ENCODE results near the gene INPP5K.
A peak's percentile ranks its signal among the peaks of the same experiment; 100 is the strongest.
"Not testable (repeated sequence)": the region's sequence is repeated elsewhere in the genome, so short reads cannot be mapped to it uniquely, and the experiment has no call there.

The INPP5K gene

DNA sequence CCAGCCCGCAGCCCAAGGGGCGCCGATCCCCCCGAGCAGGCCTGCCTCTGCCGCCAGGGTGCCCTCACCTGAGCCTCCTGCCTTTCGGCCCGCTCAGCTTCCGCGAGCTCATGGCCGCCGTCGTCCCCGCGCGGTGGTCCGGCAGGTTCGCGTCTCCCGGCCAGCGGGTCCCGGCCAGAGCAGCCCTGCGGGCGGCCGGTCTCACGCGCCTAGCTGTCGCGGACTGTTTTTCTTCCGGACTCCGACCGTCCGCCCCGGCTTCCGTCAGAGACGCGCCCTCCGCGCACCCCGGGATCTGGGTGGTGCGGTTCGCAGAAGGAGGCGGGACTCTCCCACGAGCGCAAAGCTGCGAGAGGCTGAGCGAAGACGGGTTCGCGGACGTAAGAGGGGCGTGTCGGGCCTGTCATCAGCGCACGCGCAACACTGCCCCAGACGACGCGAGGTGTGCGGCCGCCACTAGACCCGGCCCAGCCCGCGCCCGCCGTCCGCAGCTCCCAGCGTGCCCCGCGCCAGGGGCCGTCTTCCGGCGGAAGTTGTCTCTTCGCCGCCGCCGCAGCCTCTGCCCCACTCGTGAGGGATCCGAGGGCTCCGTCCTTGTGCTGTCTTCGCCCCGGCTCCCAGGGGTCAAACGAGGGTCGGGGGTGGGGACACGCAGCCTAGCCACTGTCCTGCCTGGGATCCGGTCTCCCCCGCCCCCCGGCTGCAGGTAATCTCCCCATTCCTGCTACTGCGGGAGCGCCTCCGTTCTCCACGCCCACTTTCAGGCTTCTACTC lies at the start of gene INPP5K:
Gene INPP5K (minus strand): TSS at position 225 of the 774 bp plus-strand sequence. CDS start 113 bp downstream, at position 112.
- DNase-seq: peak; percentile 99

DNA sequence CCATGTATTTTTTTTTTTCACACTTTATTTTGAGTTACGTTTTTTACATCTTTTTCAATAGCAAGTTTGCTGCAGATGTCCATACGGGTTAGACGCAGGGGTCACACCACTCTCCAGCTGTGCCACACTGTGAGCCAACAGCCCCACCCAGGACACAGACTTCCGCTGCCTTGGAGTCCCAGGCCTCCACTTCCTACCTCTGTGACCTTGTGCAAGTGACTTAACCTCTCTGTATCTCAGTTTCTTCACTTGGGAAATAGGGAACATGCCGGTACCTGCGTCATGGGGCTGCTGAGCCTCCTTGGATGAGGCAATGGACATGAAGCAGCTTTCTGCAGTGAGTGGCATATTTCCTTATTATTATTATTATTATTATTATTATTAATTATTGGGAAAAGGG lies 49.5 kb upstream of the INPP5K start:
- DNase-seq: no peak

DNA sequence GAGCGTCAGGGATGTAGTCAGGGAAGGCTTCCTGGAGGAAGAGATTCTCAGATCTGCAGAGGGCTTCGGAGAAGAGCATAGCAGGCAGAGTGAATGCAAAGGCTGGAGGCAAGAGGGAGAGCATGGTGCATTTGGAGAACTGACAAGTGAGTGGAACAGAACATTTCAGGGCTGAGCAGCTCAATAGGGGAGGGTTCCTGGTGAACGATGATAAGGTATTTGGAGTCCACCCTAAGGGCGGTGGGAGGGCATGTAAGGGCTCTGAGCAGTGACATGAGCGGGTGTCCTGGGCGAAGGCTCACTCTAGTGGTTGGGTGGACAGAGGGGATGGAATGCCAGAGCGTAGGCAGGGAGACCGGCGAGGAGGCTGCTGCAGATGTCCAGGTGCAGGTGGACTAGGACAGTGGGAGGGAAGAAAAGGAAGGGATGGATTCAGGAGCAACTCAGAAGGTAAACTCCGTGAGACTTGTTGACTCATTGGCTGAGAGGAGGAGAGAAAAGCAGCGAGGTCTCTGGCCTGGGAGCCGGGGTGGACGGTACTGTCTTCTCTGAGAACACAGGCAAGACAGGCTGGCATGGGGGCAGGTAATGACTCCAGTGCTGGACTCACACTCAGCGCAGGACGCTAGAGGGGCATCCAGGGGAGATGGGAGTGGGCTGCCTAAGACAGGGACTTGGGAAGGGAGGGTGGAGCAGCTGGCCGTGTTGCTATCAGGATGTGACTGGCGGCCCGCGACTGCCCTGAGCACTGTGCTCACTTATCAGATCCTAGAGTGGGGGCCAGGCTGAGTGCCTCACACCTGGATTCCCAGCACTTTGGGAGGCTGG lies 47.6 kb upstream of the INPP5K start:
- no peak for DNase-seq

DNA sequence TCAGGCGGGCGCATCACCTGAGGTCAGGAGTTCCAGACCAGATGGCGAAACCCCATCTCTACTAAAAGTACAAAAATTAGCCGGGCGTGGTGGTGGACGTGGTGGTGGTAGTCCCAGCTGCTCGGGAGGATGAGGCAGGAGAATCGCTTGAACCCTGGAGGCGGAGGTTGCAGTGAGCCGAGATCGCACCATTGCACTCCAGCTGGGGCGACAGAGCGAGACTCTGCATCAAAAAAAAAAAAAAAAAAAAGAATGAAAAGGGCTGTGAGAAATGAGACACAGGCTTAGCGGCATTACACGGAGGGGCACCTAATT lies 47.0 kb upstream of the INPP5K start:
- DNase-seq: not testable (repeated sequence)

DNA sequence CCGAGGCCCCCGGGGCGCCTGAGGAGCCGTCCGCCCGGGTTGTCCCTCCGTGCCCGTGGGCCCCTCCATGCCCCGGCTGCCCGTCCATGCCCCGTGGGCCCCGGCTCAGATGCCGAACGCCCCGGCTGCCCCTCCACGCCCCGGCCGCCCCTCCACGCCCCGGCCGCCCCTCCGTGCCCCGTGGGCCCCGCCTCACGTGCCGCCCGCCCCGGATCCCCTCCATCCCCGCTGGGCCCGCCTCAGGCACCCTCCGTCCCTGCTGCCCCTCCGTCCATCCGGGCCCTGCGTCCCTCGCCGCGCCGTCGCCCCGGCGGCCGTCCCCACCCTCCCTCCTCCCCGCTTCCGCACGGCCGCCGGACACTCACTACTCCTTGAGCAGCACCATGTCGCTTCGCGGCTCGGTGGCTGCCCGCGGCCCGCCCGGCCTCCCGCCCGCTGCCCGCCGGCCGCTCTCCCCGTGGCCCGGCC lies 45.8 kb upstream of the INPP5K start:
- no peak for DNase-seq

DNA sequence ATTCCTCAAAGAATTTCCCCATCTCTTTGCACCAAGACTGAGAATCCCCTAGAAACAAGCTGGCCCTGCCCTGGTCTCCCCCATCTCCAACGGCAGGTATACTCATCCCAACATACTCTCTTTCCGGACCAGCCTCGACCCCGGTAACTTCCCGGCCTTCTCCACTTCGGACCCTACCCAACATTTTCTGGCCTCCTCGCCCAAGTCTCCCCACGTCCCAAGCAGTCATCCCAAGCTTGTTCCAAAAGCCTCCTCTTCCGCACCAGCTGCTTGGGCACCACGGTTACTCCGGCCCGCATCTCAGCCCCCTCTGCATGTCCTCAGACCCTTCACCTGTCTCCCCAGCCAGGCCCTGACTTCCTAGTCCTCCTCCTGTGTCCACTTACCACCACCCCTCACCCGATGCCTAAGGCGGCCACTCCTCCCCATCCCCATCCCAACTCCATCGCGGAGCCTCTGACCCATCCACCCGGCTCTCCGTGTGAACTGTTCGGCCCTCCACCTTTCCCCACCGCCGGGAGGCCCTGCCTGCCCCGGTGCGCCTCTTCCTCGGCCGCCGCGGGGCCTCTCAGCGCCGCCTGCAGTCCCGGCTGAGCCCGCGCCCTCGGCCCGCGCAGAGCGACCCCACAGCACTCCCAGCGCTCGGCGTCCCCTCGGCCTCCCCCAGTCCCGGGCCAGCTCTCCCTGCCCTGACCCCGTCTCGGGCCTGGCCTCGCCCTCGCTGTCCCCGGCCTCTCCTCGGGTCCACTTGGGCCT lies 45.2 kb upstream of the INPP5K start:
- peak; percentile 24 for DNase-seq

DNA sequence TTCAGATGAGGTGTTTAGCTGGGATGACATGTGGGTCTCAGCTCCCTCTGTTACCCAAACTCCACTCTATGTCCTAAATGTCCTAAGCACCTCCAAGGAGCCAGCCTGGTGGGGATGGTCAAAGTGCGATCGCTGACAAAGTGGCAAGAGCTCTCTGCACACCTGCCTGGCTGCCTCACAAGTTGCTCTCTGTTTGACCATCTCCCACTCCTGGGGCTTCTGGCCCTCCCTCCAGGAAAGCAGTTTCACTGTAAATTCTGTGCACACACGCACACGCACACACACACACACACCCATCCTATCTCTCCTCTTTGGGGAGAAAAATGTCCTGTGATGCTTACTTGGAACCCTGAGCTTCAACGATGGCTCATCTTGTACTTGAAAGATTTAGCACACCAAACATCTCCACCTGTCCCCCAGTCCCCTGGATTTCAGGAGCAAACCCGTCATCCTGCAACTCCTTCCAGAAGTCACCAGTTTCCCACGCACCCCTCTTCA lies 44.5 kb upstream of the INPP5K start:
- DNase-seq: no peak

DNA sequence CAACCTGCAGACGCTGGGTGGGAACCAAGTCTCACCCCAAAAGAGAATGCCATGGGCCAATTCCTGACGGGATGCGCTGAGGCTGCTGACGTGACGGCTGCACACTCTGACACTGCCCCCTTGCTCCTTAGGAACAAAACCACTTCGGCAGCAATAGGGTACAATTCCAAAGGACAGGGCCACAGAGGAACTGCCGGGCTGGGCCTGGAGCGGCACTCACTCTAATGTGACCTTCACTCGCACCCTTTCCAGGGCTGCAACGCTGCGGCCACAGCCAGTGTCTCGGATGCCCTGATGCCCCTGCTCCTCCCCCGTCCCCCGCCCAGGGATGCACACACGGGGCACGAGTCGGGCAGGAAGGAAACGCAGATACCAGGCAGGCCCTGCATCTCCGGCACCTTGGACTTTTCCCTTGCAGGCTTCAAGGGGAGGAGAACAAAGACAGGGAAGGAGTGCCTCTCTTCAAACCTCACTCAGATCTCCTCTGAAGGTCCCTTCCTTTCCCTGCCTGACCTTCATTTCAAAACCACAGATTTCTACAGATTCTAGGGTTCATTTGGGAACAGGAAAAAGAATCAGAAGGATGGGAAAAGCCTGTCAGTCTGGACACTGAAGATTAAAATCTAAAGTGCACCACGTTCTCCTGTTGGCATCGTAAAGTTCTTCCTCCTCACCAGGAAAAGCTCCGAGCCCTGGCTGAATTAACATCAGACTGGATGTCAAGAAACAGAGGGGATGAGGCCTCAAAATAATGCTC lies 43.9 kb upstream of the INPP5K start:
- no peak for DNase-seq

DNA sequence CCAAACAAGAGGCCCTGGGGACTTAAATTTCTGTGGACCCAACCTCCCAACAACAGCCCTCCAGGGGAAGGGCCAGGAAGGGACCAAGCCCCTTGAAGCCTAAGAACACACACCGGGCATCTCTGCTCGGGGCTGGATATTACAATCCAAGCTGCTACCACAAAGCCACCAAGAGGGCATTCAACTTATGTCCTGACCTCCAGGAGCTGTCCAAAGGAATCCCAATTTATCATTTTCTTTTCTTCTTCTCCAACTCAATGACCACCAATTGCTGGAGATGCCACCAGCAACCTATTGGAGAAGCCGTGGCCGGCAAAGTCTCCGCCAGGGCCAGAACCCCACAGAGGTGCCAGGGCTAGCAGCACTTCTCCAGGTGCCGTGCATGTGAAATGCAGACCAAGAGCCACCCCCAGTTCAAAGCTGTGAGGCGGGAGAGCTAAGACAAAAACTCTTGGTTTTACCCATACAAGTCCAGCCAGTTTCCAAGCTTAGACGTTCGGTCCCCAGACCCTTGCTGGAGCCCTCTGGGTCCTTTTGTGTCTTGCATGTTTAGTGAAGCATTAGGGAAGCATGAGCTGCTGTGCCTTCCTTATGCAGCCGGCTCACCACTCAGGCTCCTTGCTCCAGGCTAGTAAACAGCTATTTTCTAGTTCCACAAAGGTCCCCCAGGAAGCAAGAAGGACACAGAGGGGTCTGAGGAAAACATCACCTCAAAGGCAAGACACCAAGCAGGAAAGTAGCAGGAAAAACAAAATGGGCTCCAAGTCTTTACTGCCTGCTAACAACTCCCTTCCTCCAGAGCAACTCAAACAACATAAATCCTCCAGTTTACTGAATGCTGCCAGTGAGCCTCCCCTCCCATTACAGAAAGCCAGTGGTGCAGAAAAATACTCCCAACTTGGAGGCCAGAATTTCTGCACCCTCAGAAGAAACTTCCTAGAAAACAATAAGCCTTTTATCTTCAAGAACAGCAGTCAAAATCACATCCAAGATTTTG lies 42.9 kb upstream of the INPP5K start:
- DNase-seq: no peak

DNA sequence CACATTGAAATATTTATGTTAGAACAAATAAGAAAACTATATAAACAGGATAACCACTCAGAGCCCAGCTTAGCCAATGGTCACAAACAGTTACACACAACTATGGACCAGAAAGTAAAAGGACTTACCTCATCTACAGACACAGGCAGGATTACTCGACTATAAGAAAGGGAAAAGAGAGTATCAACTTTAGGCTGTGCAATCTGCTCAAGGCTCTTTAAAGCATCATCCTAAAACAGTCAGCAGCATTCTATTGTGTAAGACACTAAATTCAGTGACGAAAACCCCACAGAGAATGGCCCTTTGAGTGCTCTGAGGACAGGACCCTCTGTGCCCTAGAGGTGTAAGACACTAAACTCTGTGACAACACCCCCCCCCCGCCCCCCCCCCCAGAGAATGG lies 42.0 kb upstream of the INPP5K start:
- no peak for DNase-seq

DNA sequence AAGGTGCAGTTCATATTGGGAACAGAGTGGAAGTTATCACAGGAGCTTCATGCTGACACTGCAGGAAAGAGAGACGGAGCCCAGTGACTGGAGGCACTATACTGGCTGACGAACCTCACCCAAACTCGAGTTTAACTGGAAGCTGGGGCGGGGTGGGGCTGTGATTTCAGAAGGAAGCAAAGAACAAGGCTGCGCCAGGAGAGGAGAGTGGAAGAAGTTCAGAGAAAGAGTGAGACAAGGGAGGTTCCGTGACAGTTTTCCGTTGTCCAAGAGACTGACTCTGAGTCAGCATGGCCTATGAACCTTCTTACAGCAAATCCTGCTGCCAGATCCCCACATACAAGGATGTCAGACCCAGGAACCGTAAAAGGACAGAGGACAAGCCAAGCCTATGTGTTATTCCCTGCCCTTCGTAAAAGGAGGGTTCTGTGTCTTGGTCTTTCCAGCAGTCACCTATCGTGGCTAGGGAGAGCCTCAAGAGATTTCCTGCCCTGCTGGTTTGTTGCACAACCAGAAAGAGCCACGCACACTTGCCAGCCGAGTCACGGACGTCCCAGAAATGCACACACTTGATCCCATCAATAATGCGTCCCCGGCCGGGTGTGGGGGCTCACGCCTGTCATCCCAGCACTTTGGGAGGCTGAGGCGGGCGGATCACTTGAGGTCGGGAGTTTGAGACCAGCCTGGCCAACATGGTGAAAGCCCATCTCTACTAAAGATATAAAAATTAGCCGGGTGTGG lies 41.1 kb upstream of the INPP5K start:
- no peak for DNase-seq

DNA sequence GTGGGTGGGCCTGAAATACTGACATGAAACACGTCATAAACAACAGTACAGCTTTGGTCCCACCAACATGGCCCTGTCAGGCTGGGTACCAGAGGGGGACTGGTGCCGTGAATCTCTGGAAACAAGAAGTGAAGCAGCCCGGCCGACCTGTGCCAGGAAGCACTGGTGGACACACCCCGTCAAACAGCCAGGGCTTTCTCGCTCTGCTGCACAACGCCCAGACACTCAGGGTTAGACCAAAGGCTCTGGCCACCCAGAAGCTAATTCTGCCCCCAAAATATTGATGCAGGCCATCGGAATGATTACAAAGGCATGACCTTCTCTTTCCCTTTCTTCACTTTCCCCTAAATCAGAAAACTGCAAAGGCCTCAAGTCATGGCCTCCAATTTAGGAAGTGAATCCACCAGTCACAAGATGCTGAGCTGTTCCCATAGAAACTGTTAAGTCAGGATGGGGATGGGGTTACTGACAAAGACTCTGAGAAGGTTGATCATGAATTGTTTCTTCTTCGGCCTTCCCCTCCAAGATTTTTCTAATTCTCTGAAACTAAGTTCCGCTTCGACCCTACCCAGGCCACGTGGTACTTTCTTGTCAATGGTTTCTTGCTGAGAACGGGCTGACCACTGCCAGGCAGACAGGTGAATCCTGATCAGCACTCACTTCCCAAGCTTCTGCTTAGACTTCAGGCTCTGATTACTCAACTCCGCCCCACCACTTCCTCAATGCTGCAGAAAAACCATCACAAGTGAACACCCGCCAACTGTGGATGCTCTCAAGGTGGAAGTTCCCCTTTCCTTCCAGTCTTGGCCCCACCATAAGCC lies 39.4 kb upstream of the INPP5K start:
- no peak for DNase-seq

DNA sequence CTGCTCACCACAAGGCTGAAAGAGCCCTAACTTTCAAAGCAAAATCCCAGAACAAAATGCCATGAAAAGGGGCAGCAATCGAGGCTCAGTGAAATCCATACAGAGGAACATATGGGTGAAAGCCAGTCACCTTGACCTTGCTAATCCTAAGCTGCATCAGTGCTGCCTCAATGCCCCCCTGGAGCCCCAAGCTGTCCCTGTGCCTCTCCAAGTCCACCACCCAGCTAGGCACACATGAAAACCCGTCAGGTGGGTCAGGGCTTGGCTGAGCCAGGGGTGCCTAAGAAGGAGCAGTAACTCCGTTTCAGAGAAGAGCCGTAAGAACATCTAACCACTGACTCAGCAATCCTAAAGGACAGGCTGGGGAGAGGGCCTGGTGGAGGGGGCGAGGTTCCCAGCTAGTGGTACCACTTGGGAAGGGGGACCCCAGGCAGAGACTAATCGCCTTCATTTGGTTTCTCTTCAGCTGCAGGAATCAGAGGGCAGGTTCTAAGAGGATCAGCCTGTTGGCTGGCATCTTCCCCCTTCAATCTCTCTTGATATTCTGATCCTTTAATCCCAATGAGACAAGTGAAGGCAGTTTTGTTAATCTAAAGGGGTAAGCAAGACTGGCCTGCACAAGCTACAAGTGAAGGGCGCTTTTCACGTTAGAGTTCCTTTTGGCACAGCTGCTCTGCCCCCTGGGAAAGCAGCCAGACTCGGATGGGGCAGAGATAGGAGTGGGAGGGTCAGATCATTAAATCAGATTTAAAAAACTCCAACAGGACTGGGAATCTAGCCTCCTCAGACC lies 38.5 kb upstream of the INPP5K start:
- no peak for DNase-seq

DNA sequence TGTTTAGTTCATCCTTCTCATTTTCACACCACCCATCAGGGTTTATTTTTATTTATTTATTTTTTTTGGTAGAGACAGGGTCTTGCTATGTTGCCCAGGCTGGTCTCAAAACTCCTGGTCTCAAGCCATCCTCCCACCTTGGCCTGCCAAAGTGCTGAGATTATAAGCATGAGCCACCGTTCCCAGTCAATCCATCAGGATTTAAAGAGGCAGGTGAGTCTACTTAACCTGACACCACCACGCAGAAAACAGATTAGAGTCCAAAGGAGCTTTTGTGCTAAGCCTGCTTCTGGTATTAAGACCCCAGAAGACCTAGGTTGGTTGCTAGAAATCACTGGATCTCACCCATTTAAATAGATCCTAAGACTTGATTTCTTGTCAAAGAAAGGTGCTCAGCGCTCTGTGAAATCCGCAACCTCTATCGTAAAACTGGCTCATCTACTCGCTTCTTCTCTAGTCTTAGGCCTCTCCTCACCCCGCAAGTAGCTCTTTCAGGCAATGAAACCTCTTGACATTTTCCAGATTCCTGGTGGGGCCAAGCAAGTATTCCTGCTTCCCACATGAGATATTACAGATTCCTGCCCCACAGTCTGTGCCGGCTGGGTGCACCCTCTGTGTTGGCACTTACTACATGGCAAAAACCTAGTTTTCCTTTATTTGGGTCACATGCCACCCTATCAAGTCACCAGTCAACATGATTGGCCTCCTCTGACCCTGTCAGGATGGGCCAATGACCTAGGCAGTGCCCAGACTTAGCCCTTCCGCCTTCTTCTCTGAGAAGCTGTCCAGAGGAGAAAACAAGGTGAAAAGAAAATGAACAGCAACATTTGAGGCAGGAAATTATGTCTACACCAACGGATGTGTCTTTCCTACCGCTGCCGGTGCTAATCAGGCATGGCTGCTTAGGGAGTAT lies 37.2 kb upstream of the INPP5K start:
- DNase-seq: no peak

DNA sequence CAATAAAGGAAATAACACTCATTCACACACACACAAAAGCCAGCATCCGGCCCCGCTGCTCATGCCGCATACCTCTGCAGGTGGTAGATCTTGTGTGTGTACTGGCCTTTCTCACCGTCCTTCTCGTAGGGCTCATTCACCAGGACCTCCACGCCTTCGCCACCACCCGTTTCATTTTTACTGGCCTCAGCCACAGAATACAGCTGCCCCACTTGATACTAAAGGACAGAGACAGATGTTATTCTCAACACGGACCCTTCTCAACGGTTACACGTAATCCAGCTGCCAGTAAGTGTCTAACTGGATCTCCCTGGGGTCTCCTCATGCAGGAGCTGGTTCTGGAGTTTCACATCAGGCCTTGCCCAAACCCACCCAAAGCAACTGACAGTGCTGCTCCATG lies 36.5 kb upstream of the INPP5K start:
- no peak for DNase-seq

DNA sequence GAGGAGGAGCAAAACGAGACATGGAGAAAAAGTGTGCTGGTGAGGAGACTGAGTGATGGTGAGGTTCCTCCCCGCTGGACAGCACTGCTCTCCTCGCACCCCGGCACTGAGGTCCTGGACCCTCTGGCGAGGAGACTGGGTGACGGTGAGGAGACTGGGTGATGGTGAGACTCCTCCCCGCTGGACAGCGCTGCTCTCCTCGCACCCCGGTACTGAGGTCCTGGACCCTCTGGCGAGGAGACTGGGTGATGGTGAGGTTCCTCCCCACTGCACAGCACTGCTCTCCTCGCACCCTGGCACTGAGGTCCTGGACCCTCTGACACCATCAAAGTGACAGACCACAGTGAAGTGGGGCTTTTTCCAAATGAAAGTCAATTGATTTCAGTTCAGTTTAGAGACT lies 35.3 kb upstream of the INPP5K start:
- no peak for DNase-seq

DNA sequence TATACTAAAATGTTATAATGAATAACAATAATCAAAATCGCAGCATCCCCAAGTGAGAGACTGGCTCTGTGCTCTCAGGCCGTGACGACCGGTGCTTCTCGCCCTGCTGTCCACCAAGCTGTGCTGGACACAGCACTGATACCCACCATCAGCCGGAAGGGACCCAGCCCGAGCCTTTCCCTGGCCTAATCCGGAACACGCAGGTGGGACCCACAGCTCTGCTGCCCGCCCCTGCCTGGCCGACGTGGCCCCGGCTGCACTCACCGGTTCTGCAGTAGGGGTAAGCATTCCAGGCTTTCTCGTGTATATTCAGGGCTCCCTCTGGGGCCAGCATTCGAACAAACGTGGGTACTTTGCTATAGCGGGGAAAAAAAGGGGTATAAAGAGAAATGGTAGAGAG lies 31.6 kb upstream of the INPP5K start:
- DNase-seq: no peak

All from HCEC 1CT (cell line).